Fibroblast of lung (primary cell): Measurements from ENCODE around the gene MTHFD2L. TPM values are rescaled to one million over a fixed set of nuclear protein-coding genes. Genes with fewer than 3 reads are reported as not detected.

ENCODE experiments used
- DNase-seq, 2 donors: peaks; one replicate each; pipeline versions ENCODE4 v3.0.0 to v3.0.0-alpha.2; 2010; ENCODE audit warnings: low read depth in 2 of 2
- H2AFZ ChIP-seq: 2 replicates; pipeline ENCODE4 v1.5.1; 2012; ENCODE audit warnings: low read length, control low read depth, inconsistent platforms
- H3K27ac ChIP-seq: 2 replicates; pipeline ENCODE4 v1.5.1; 2011; ENCODE audit warnings: low read length, control low read depth; ENCODE audit not compliant: insufficient read depth
- H3K27me3 ChIP-seq: 2 replicates; pipeline ENCODE4 v1.5.1; 2011; ENCODE audit warnings: mild to moderate bottlenecking, low read length; ENCODE audit not compliant: control insufficient read depth, insufficient read depth
- H3K36me3 ChIP-seq: 2 replicates; pipeline ENCODE4 v1.5.1; 2011; ENCODE audit warnings: low read length; ENCODE audit not compliant: control insufficient read depth, insufficient read depth
- H3K4me1 ChIP-seq: 2 replicates; pipeline ENCODE4 v1.5.1; 2011; ENCODE audit warnings: low read length; ENCODE audit not compliant: control insufficient read depth, insufficient read depth; ENCODE audit errors: extremely low read depth
- H3K4me2 ChIP-seq: 2 replicates; pipeline ENCODE4 v1.5.1; 2011; ENCODE audit warnings: low read length, control low read depth; ENCODE audit not compliant: insufficient read depth; ENCODE audit errors: extremely low read depth
- H3K4me3 ChIP-seq, 4 experiments: fragments of 200-600 bp in 1 of 4; sonication (generic) in 1 of 4; replicated peaks in 1 of 4; 2 replicates each; pipeline ENCODE4 v1.5.1; 2011 to 2016; ENCODE audit warnings: low read length in 4 of 4, low read depth in 3 of 4, mild to moderate bottlenecking in 3 of 4, control low read depth in 2 of 4, inconsistent platforms in 1 of 4, mixed read lengths in 1 of 4; ENCODE audit not compliant: insufficient read depth in 1 of 4; ENCODE audit errors: control extremely low read depth in 1 of 4
- H3K79me2 ChIP-seq: 2 replicates; pipeline ENCODE4 v1.5.1; 2012; ENCODE audit warnings: mild to moderate bottlenecking, low read length, inconsistent platforms; ENCODE audit not compliant: control insufficient read depth, insufficient read depth
- H3K9ac ChIP-seq: 2 replicates; pipeline ENCODE4 v1.5.1; 2011; ENCODE audit warnings: mild to moderate bottlenecking, low read length, control low read depth; ENCODE audit not compliant: insufficient read depth
- H3K9me3 ChIP-seq: 2 replicates; pipeline ENCODE4 v1.5.1; 2012; ENCODE audit warnings: low read depth, low read length; ENCODE audit not compliant: control insufficient read depth, insufficient read depth
- H4K20me1 ChIP-seq: 2 replicates; pipeline ENCODE4 v1.5.1; 2011; ENCODE audit warnings: low read length; ENCODE audit not compliant: control insufficient read depth, insufficient read depth; ENCODE audit errors: extremely low read depth
- EZH2 ChIP-seq: IDR thresholded peaks from 2 replicates; pipeline ENCODE4 v1.5.1; 2012; ENCODE audit warnings: low read length, control low read depth, mild to moderate bottlenecking; ENCODE audit errors: missing control alignments
- polyA plus RNA-seq, 2 donors: library from polyadenylated mRNA; depleted of rRNA in 1 of 2; stranded (reverse) in 1 of 2; unstranded in 1 of 2; fragments of >200 nt; gene quantifications; 2 replicates each; pipeline ENCODE4 v1.2.1, GENCODE V29; 2011 to 2012; ENCODE audit warnings: missing spikeins in 1 of 2
- total RNA-seq: library from RNA; depleted of rRNA; stranded (reverse); fragments of >200 nt; gene quantifications from 2 replicates; pipeline ENCODE4 v1.2.1, GENCODE V29; 2014
- TF ChIP-seq, protein P1 (sequence below), 2 donors: IDR thresholded peaks in 1 of 2; conservative IDR thresholded peaks in 1 of 2; 1 replicate in 1 of 2; 2 replicates in 1 of 2; pipeline ENCODE4 v1.5.1; 2011 to 2012; ENCODE audit warnings: low read length in 2 of 2, control low read depth in 1 of 2, inconsistent platforms in 1 of 2, low read depth in 1 of 2, mild to moderate bottlenecking in 1 of 2

Gene MTHFD2L
- total and polyA plus RNA-seq, 2 donors (not counting 1 experiment from before 2014, with no cell fraction given): 4.4 to 13.0 TPM

DNA sequence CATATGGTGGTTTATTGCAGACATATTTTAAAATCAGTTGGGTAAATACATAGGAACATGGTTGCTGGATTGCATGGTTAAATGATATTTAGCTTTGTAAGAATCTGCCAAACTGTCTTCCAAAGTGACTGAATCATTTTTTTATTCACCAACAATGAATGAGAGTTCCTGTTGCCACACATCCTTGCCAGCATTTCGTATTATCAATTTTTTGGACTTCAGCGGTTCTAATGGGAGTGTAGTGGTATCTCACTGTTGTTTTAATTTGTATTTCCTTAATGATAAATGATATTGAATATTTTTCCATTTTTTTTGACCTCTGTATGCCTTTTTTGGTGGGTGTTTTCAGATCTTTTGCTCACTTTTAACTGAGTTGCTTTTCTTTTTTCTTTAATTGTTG, 1.4 kb upstream of the MTHFD2L start:
- TF ChIP-seq, protein P1, sequence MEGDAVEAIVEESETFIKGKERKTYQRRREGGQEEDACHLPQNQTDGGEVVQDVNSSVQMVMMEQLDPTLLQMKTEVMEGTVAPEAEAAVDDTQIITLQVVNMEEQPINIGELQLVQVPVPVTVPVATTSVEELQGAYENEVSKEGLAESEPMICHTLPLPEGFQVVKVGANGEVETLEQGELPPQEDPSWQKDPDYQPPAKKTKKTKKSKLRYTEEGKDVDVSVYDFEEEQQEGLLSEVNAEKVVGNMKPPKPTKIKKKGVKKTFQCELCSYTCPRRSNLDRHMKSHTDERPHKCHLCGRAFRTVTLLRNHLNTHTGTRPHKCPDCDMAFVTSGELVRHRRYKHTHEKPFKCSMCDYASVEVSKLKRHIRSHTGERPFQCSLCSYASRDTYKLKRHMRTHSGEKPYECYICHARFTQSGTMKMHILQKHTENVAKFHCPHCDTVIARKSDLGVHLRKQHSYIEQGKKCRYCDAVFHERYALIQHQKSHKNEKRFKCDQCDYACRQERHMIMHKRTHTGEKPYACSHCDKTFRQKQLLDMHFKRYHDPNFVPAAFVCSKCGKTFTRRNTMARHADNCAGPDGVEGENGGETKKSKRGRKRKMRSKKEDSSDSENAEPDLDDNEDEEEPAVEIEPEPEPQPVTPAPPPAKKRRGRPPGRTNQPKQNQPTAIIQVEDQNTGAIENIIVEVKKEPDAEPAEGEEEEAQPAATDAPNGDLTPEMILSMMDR (conservative IDR thresholded peaks at IDR 0.05 in 1 of 2, IDR thresholded peaks at IDR 0.05 in 1 of 2; ENCODE audit: low read depth in 1 of 2, low read length in 2 of 2): no peak
- no peak for TF ChIP-seq EZH2
- Histone ChIP-seq H4K20me1 (no peaks in the 10 kb centered on the region), H3K9me3 (no peaks in the 10 kb centered on the region), H3K4me3 (no peak overlapping the region), H2AFZ (no peak overlapping the region), H3K36me3 (no peaks in the 10 kb centered on the region), H3K79me2 (peaks cover 16% of the 10 kb centered on the region), H3K4me1 (peaks cover 6% of the 10 kb centered on the region), H3K27ac (no peak overlapping the region), H3K27me3 (no peaks in the 10 kb centered on the region), H3K4me2 (no peak overlapping the region), H3K9ac (no peak overlapping the region)
- no peak for DNase-seq

DNA sequence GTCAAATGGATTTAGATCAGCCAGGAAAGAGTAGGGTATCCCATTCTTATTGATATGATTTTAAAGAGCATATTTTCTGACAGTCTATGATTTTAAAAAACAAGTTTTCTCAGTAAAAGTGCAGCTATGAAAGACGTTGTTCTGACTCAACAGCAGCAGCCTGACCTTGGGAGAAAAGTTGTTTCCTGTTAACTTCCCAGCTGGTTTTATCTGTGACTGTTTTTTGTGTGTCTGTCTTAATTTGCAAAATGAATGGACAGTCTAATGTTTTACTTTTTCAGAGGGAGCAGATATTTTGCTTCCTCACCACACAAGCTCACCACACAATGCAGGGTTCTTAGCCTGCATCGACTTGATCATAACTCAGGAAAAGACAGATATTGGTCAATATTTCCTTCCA, 764 bp upstream of the MTHFD2L start:
- peak overlapping the region; percentile 96 for H3K27ac ChIP-seq
- H3K36me3 ChIP-seq: no peaks in the 10 kb centered on the region
- TF ChIP-seq, protein P1 (conservative IDR thresholded peaks at IDR 0.05 in 1 of 2, IDR thresholded peaks at IDR 0.05 in 1 of 2; ENCODE audit: low read depth in 1 of 2, low read length in 2 of 2): no peak
- TF ChIP-seq EZH2: no peak
- H3K4me1 ChIP-seq: peaks cover 6% of the 10 kb centered on the region
- DNase-seq: peak; percentile 50 to 54
- no peaks in the 10 kb centered on the region for H4K20me1 ChIP-seq
- no peaks in the 10 kb centered on the region for H3K9me3 ChIP-seq
- H3K9ac ChIP-seq: peak overlapping the region; percentile 92
- peak overlapping the region; percentile 69 to 85 (median 76) for H3K4me3 ChIP-seq
- peak overlapping the region; percentile 97 for H2AFZ ChIP-seq
- H3K4me2 ChIP-seq: peak overlapping the region; percentile 98
- H3K79me2 ChIP-seq: peaks cover 16% of the 10 kb centered on the region
- H3K27me3 ChIP-seq: no peaks in the 10 kb centered on the region

DNA sequence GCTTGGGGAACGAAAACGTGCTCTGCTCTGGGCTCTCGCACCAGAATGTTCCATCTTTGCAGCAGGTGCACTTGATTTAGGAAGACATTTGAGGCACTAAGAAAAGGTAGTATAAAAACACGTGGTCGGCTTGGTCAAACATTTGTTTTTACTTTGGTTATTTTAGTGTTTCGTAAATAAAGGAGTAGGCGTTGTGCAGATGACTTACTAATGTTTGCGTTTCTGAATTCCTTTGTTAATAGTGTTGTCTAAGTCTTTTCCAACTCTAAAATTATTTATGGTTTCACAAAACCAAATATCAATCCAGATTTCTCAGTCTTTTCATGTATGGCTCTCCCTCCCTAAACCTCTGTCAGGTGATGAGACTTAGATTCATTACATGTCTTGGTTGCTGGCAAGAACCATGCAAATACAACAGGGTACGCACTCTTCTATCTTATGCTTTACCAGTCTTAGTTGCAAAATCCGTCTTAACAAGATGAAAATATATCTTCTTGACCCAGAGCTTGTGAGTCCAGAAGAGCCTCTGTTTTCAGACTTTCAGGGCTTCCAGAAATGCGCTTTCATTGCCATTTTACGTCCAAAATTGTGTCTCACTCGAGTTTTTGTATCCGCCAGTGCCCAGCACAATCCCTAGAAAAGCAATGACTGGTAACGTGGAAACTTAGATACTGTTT, 686 bp downstream of the MTHFD2L start:
- Histone ChIP-seq H3K9ac (peak overlapping the region; percentile 92), H3K27me3 (no peaks in the 10 kb centered on the region), H3K9me3 (no peaks in the 10 kb centered on the region), H3K4me3 (peak overlapping the region; percentile 69 to 82 (median 74)), H3K36me3 (no peaks in the 10 kb centered on the region), H2AFZ (peak overlapping the region; percentile 56), H3K79me2 (peaks cover 16% of the 10 kb centered on the region), H4K20me1 (no peaks in the 10 kb centered on the region), H3K4me1 (peaks cover 6% of the 10 kb centered on the region), H3K27ac (peak overlapping the region; percentile 96), H3K4me2 (peak overlapping the region; percentile 81)
- peak in 1 of 2 donors; percentile 11 for DNase-seq
- no peak for TF ChIP-seq EZH2
- TF ChIP-seq, protein P1 (conservative IDR thresholded peaks at IDR 0.05 in 1 of 2, IDR thresholded peaks at IDR 0.05 in 1 of 2; ENCODE audit: low read depth in 1 of 2, low read length in 2 of 2): no peak
